ENCODE results near the gene PPFIA4. TPM values are rescaled to one million over a fixed set of nuclear protein-coding genes. Genes with fewer than 3 reads are reported as not detected.
A peak's percentile ranks its signal among the peaks of the same experiment; 100 is the strongest.

Gene PPFIA4
- polyA plus RNA-seq, 1 experiment: 3.8 TPM

GRCh38 chr1:203036135-203036534, 9.8 kb downstream of the PPFIA4 start:
- Histone ChIP-seq H3K36me3 (ENCODE audit: control insufficient read depth, insufficient read depth, low read length) (no peaks in the 10 kb centered on the region; the same call in 1 of the 2 replicates), H3K27me3 (ENCODE audit: control insufficient read depth, insufficient read depth, low read length) (no peaks in the 10 kb centered on the region), H3K4me3 (ENCODE audit: low read depth, low read length) (no peak overlapping the region)
- ChIA-PET POLR2A (no interaction called here), CTCF (interaction anchor here (0.7 to 5.4 kb wide), 9 partner anchors 10 to 236 kb away, joined by 3 to 34 read pairs (median 3); partner anchors contain the start of gene PPFIA4)
- no peak for DNase-seq (ENCODE audit: low read depth)
- TF ChIP-seq, protein P1, sequence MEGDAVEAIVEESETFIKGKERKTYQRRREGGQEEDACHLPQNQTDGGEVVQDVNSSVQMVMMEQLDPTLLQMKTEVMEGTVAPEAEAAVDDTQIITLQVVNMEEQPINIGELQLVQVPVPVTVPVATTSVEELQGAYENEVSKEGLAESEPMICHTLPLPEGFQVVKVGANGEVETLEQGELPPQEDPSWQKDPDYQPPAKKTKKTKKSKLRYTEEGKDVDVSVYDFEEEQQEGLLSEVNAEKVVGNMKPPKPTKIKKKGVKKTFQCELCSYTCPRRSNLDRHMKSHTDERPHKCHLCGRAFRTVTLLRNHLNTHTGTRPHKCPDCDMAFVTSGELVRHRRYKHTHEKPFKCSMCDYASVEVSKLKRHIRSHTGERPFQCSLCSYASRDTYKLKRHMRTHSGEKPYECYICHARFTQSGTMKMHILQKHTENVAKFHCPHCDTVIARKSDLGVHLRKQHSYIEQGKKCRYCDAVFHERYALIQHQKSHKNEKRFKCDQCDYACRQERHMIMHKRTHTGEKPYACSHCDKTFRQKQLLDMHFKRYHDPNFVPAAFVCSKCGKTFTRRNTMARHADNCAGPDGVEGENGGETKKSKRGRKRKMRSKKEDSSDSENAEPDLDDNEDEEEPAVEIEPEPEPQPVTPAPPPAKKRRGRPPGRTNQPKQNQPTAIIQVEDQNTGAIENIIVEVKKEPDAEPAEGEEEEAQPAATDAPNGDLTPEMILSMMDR (IDR thresholded peaks at IDR 0.05; ENCODE audit: insufficient read depth, low read depth, low read length): no peak

- H3K4me3 ChIP-seq (ENCODE audit: low read depth, low read length): no peak overlapping the region
- ChIA-PET POLR2A (no interaction called here), CTCF (interaction anchor here (0.7 to 5.4 kb wide), 9 partner anchors 90 to 236 kb away, joined by 3 to 34 read pairs (median 3); no protein-coding TSS in a partner anchor)
- no peaks in the 10 kb centered on the region; the same call in 1 of the 2 replicates for H3K36me3 ChIP-seq (ENCODE audit: control insufficient read depth, insufficient read depth, low read length)
- DNase-seq (ENCODE audit: low read depth): no peak
- TF ChIP-seq, protein P1 (IDR thresholded peaks at IDR 0.05; ENCODE audit: insufficient read depth, low read depth, low read length): no peak
- H3K27me3 ChIP-seq (ENCODE audit: control insufficient read depth, insufficient read depth, low read length): no peaks in the 10 kb centered on the region
Observed at GRCh38 chr1:203036537-203036936, 10.2 kb downstream of the PPFIA4 start.

DNA sequence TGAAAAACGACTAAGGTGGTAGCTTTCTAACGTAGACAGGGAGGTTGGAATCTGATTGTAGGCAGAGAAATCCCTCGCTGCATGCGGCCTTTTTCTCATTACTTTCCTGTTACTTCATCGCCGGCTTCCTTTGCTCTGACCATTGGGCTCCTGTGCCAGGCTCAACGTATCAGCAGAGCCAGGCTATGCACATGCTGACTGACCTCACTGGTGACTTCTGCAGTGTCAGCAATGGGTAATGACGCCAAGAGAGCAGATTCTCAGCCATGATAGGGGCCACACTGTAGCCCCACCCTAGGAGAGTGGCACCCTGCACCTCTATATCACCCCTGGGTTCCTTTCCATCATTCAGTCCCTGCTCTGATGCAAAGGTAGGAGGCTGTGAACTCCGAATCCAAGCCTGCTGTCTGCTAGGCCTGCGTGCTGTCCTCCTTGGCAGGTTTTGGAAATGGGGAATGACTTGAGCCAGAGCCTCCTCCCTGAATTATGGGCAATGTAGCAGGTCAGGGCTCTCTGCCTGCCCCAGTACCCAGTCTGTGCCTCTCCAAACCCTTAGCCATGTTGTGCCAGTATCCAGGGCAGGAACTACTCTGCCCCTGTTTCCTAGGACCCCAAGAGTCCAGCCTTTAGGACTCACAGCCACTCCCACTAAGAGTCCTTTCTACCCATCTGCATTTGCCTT, 11.4 kb downstream of the PPFIA4 start:
- TF ChIP-seq, protein P1 (IDR thresholded peaks at IDR 0.05; ENCODE audit: insufficient read depth, low read depth, low read length): no peak
- no peaks in the 10 kb centered on the region for H3K27me3 ChIP-seq (ENCODE audit: control insufficient read depth, insufficient read depth, low read length)
- H3K36me3 ChIP-seq (ENCODE audit: control insufficient read depth, insufficient read depth, low read length): no peaks in the 10 kb centered on the region; the same call in 1 of the 2 replicates
- ChIA-PET CTCF (interaction anchor here (1.0 to 10.0 kb wide), 12 partner anchors 10 to 231 kb away, joined by 3 to 162 read pairs (median 57); partner anchors contain the start of genes ADORA1, MYBPH and PPFIA4), POLR2A (no interaction called here)
- no peak for DNase-seq (ENCODE audit: low read depth)
- H3K4me3 ChIP-seq (ENCODE audit: low read depth, low read length): no peak overlapping the region

- H3K36me3 ChIP-seq (ENCODE audit: control insufficient read depth, insufficient read depth, low read length): no peaks in the 10 kb centered on the region; the same call in 1 of the 2 replicates
- TF ChIP-seq, protein P1 (IDR thresholded peaks at IDR 0.05; ENCODE audit: insufficient read depth, low read depth, low read length): no peak
- DNase-seq (ENCODE audit: low read depth): no peak
- ChIA-PET CTCF (interaction anchor here (1.0 to 10.0 kb wide), 21 partner anchors 9 to 231 kb away, joined by 3 to 162 read pairs (median 13); partner anchors contain the start of genes ADORA1, MYBPH and PPFIA4), POLR2A (no interaction called here)
- no peak overlapping the region for H3K4me3 ChIP-seq (ENCODE audit: low read depth, low read length)
- no peaks in the 10 kb centered on the region for H3K27me3 ChIP-seq (ENCODE audit: control insufficient read depth, insufficient read depth, low read length)
Observed at GRCh38 chr1:203038217-203038741, 12.0 kb downstream of the PPFIA4 start.

GRCh38 chr1:203038891-203039608, 12.8 kb downstream of the PPFIA4 start:
- ChIA-PET POLR2A (no interaction called here), CTCF (interaction anchor here (0.6 to 10.0 kb wide), 47 partner anchors 9 to 303 kb away, joined by 3 to 162 read pairs (median 5); partner anchors contain the start of genes ADORA1, MYBPH, MYOG and PPFIA4)
- no peak overlapping the region for H3K4me3 ChIP-seq (ENCODE audit: low read depth, low read length)
- H3K36me3 ChIP-seq (ENCODE audit: control insufficient read depth, insufficient read depth, low read length): no peaks in the 10 kb centered on the region; the same call in 1 of the 2 replicates
- no peaks in the 10 kb centered on the region for H3K27me3 ChIP-seq (ENCODE audit: control insufficient read depth, insufficient read depth, low read length)
- TF ChIP-seq, protein P1 (IDR thresholded peaks at IDR 0.05; ENCODE audit: insufficient read depth, low read depth, low read length): peak; percentile 91
- DNase-seq (ENCODE audit: low read depth): no peak
